ENCODE data around the gene COA1.

The COA1 gene

GRCh38 chr7:43609097-43609496 is 120.2 kb downstream of the COA1 start:
- ATAC-seq = no peak
- no peak for TF ChIP-seq ZNF70 (CRISPR knock-in tag; IDR thresholded peaks at IDR 0.05)
- TF ChIP-seq ARNTL (CRISPR knock-in tag; IDR thresholded peaks at IDR 0.05; ENCODE audit: borderline replicate concordance, low read depth) = no peak
- TF ChIP-seq CSRNP3 (CRISPR knock-in tag; IDR thresholded peaks at IDR 0.05) = no peak
- no peak for TF ChIP-seq RARB (CRISPR knock-in tag; IDR thresholded peaks at IDR 0.05)
- TF ChIP-seq PATZ1 (CRISPR knock-in tag; IDR thresholded peaks at IDR 0.05; ENCODE audit: borderline replicate concordance) = no peak
- no peak for TF ChIP-seq POU6F1 (CRISPR knock-in tag; IDR thresholded peaks at IDR 0.05; ENCODE audit: borderline replicate concordance, low read depth)
- TF ChIP-seq TSHZ2 (CRISPR knock-in tag; IDR thresholded peaks at IDR 0.05) = no peak
- no peak for TF ChIP-seq CSDC2 (CRISPR knock-in tag; IDR thresholded peaks at IDR 0.05)
- no peak for TF ChIP-seq ZFP3 (CRISPR knock-in tag; IDR thresholded peaks at IDR 0.05)
- TF ChIP-seq OSR1 (CRISPR knock-in tag; IDR thresholded peaks at IDR 0.05) = no peak
- no peak for TF ChIP-seq TCF4 (CRISPR knock-in tag; IDR thresholded peaks at IDR 0.05; ENCODE audit: borderline replicate concordance)
- no peak for TF ChIP-seq ZC3H10 (CRISPR knock-in tag; IDR thresholded peaks at IDR 0.05)
- TF ChIP-seq SNAI2 (CRISPR knock-in tag; IDR thresholded peaks at IDR 0.05) = no peak

- ATAC-seq = no peak
- TF ChIP-seq TOX (CRISPR knock-in tag; IDR thresholded peaks at IDR 0.05; ENCODE audit: borderline replicate concordance) (0 out of 2 replicates have a peak, but pooled peaks have one; percentile 12), ZNF70 (CRISPR knock-in tag; IDR thresholded peaks at IDR 0.05) (no peak), ISL1 (CRISPR knock-in tag; IDR thresholded peaks at IDR 0.05) (no peak)
Observed at GRCh38 chr7:43604251-43604650, 125.1 kb downstream of the COA1 start.

- ATAC-seq = no peak
- TF ChIP-seq RARB (CRISPR knock-in tag; IDR thresholded peaks at IDR 0.05) (no peak), ZNF8 (CRISPR knock-in tag; IDR thresholded peaks at IDR 0.05) (no peak), CSRNP3 (CRISPR knock-in tag; IDR thresholded peaks at IDR 0.05) (no peak), ZC3H10 (CRISPR knock-in tag; IDR thresholded peaks at IDR 0.05) (no peak), ZFP30 (CRISPR knock-in tag; IDR thresholded peaks at IDR 0.05) (no peak), SNAI2 (CRISPR knock-in tag; IDR thresholded peaks at IDR 0.05) (no peak), ISL1 (CRISPR knock-in tag; IDR thresholded peaks at IDR 0.05) (no peak), TSHZ2 (CRISPR knock-in tag; IDR thresholded peaks at IDR 0.05) (no peak), PPARA (CRISPR knock-in tag; IDR thresholded peaks at IDR 0.05; ENCODE audit: borderline replicate concordance) (no peak), BACH2 (CRISPR knock-in tag; IDR thresholded peaks at IDR 0.05; ENCODE audit: borderline replicate concordance) (no peak), ESRRG (CRISPR knock-in tag; IDR thresholded peaks at IDR 0.05) (no peak), TCF4 (CRISPR knock-in tag; IDR thresholded peaks at IDR 0.05; ENCODE audit: borderline replicate concordance) (no peak), GLIS3 (CRISPR knock-in tag; IDR thresholded peaks at IDR 0.05) (no peak), ZFP3 (CRISPR knock-in tag; IDR thresholded peaks at IDR 0.05) (no peak), CSDC2 (CRISPR knock-in tag; IDR thresholded peaks at IDR 0.05) (no peak), PATZ1 (CRISPR knock-in tag; IDR thresholded peaks at IDR 0.05; ENCODE audit: borderline replicate concordance) (no peak), POU6F1 (CRISPR knock-in tag; IDR thresholded peaks at IDR 0.05; ENCODE audit: borderline replicate concordance, low read depth) (no peak)
Observed at GRCh38 chr7:43602256-43602655, 127.1 kb downstream of the COA1 start.

Data from SK-N-SH treated with all-trans-retinoic acid at 6 μM for 48 hours (cell line).